B cell (primary cell): Measurements from ENCODE around the gene SPAG7. TPM values are rescaled to one million over a fixed set of nuclear protein-coding genes. Genes with fewer than 3 reads are reported as not detected.

Experiments
- ATAC-seq: fragments of 200-7000 bp; cut with Tn5 transposase; one replicate; pipeline ENCODE4 v1.10.0; 2021; ENCODE audit warnings: low read depth, mild to moderate bottlenecking, moderate number of reproducible peaks, moderate library complexity
- CTCF ChIA-PET: fragments of 350-600 bp; sonication (Branson Sonifier 250); formaldehyde crosslinking; loops from one replicate; lab custom pipeline; 2021; ENCODE audit warnings: antibody characterized with exemption, inconsistent platforms; lab: Charles Lee
- POLR2A ChIA-PET: fragments of 350-600 bp; sonication (Branson Sonifier 250); formaldehyde crosslinking; loops from one replicate; lab custom pipeline; 2021; ENCODE audit warnings: antibody characterized with exemption; lab: Charles Lee
- DNase-seq: peaks from one replicate; pipeline ENCODE4 v3.0.0; 2013
- H2AFZ ChIP-seq: 2 replicates; pipeline ENCODE4 v1.6.1; 2012; ENCODE audit warnings: mild to moderate bottlenecking, low read depth, low read length; ENCODE audit not compliant: insufficient read depth, poor library complexity, severe bottlenecking
- H3K27ac ChIP-seq, 2 donors: 1 replicate in 1 of 2; 2 replicates in 1 of 2; pipeline ENCODE4 v1.5.1; 2012 to 2013; ENCODE audit warnings: low read length in 2 of 2, mild to moderate bottlenecking in 2 of 2, moderate library complexity in 1 of 2
- H3K27me3 ChIP-seq, 4 experiments: fragments of 200-600 bp in 1 of 4; sonication (generic) in 1 of 4; replicated peaks in 1 of 4; 1 replicate in 2 of 4; 2 replicates in 2 of 4; pipeline versions ENCODE4 v1.6.1 to v1.7.0; 2013 to 2016; ENCODE audit warnings: low read length in 3 of 4, mild to moderate bottlenecking in 2 of 4, mixed read lengths in 1 of 4, moderate library complexity in 1 of 4; ENCODE audit not compliant: insufficient read depth in 4 of 4, control insufficient read depth in 3 of 4; ENCODE audit errors: control extremely low read depth in 1 of 4
- H3K36me3 ChIP-seq, 2 experiments: replicated peaks in 1 of 2; 1 replicate in 1 of 2; 2 replicates in 1 of 2; pipeline versions ENCODE4 v1.6.1 to v1.7.1; 2013; ENCODE audit warnings: low read length in 1 of 2; ENCODE audit not compliant: insufficient read depth in 2 of 2, control insufficient read depth in 1 of 2; ENCODE audit errors: control extremely low read depth in 1 of 2, extremely low read depth in 1 of 2
- H3K4me1 ChIP-seq, 2 donors: fragments of 200-600 bp in 1 of 2; sonication (generic) in 1 of 2; 1 replicate in 1 of 2; 2 replicates in 1 of 2; pipeline versions ENCODE4 v1.5.1 to v1.6.1; 2013 to 2017; ENCODE audit warnings: low read length in 2 of 2; ENCODE audit not compliant: control insufficient read depth in 2 of 2, insufficient read depth in 2 of 2
- H3K4me2 ChIP-seq: replicated peaks from 2 replicates; pipeline ENCODE3; 2012; ENCODE audit warnings: mild to moderate bottlenecking, low read depth, low read length; ENCODE audit not compliant: poor library complexity, severe bottlenecking
- H3K4me3 ChIP-seq, 5 experiments: fragments of 200-600 bp in 1 of 5; sonication (generic) in 1 of 5; 1 replicate in 3 of 5; 2 replicates in 2 of 5; pipeline versions ENCODE4 v1.5.1 to v1.7.0; 2011 to 2016; ENCODE audit warnings: low read length in 4 of 5, mild to moderate bottlenecking in 4 of 5, low read depth in 2 of 5, control low read depth in 1 of 5, moderate library complexity in 1 of 5; ENCODE audit not compliant: insufficient read depth in 1 of 5; ENCODE audit errors: control extremely low read depth in 1 of 5, extremely low read depth in 1 of 5
- H3K79me2 ChIP-seq: fragments of 200-600 bp; sonication (generic); one replicate; pipeline ENCODE4 v1.6.0; 2016; ENCODE audit warnings: low read length; ENCODE audit not compliant: control insufficient read depth, insufficient read depth
- H3K9ac ChIP-seq: fragments of 200-600 bp; sonication (generic); 2 replicates; pipeline ENCODE4 v1.6.1; 2017; ENCODE audit warnings: mild to moderate bottlenecking, low read length, moderate library complexity
- H3K9me3 ChIP-seq, 3 donors: one replicate each; pipeline versions ENCODE4 v1.6.1 to v1.7.1; 2013; ENCODE audit warnings: low read length in 2 of 3; ENCODE audit not compliant: control insufficient read depth in 2 of 3, insufficient read depth in 1 of 3; ENCODE audit errors: control extremely low read depth in 1 of 3
- H4K20me1 ChIP-seq: 2 replicates; pipeline ENCODE4 v1.6.0; 2012; ENCODE audit warnings: mild to moderate bottlenecking, low read length; ENCODE audit not compliant: insufficient read depth, control insufficient read depth, poor library complexity, severe bottlenecking
- H3K27ac Mint-ChIP-seq: one replicate; pipeline ENCODE4 v1.8.0; 2021; ENCODE audit warnings: mixed read lengths
- H3K27me3 Mint-ChIP-seq: one replicate; pipeline ENCODE4 v1.8.0; 2021; ENCODE audit warnings: mixed read lengths
- H3K4me1 Mint-ChIP-seq: one replicate; pipeline ENCODE4 v1.8.0; 2021; ENCODE audit warnings: mixed read lengths
- H3K4me3 Mint-ChIP-seq: one replicate; pipeline ENCODE4 v1.8.0; 2021; ENCODE audit warnings: mixed read lengths
- H3K9me3 Mint-ChIP-seq: one replicate; pipeline ENCODE4 v1.8.0; 2022; ENCODE audit warnings: mixed read lengths; ENCODE audit not compliant: insufficient read depth
- EZH2 ChIP-seq: IDR thresholded peaks from 2 replicates; pipeline ENCODE4 v1.6.1; 2012; ENCODE audit warnings: borderline replicate concordance, low read depth, mild to moderate bottlenecking, moderate library complexity, low read length; ENCODE audit not compliant: insufficient read depth, poor library complexity, severe bottlenecking
- WGBS: methylation state at CpG from one replicate; pipeline ENCODE4 v1.1.5; 2013; ENCODE audit warnings: missing lambda C conversion rate; ENCODE audit not compliant: insufficient coverage; 5-methylcytosine and 5-hydroxymethylcytosine counted together
- intact Hi-C: fragments of 100-400 bp; cut with micrococcal nuclease; formaldehyde crosslinking; loops from one replicate; pipeline ENCODE4 v1.10.0; 2022
- polyA plus RNA-seq: library from polyadenylated mRNA; depleted of rRNA; stranded (reverse); fragments of >200 nt; gene quantifications from 2 replicates; pipeline ENCODE4 v1.2.3, GENCODE V29; 2012
- total RNA-seq, 2 donors: library from RNA; stranded (reverse); fragments of 120-200 nt in 1 of 2; gene quantifications; 1 replicate in 1 of 2; 2 replicates in 1 of 2; pipeline versions ENCODE4 v1.2.3 to v1.2.4, GENCODE V29; 2013 to 2022
- TF ChIP-seq, protein P1 (sequence below): fragments of 200-600 bp; IDR thresholded peaks from one replicate; pipeline ENCODE4 v1.8.0; 2022; ENCODE audit warnings: antibody characterized with exemption, mild to moderate bottlenecking

SPAG7 gene
- total and polyA plus RNA-seq, 2 donors (not counting 1 experiment from before 2014, with no cell fraction given): 43.4 to 52.5 TPM

DNA sequence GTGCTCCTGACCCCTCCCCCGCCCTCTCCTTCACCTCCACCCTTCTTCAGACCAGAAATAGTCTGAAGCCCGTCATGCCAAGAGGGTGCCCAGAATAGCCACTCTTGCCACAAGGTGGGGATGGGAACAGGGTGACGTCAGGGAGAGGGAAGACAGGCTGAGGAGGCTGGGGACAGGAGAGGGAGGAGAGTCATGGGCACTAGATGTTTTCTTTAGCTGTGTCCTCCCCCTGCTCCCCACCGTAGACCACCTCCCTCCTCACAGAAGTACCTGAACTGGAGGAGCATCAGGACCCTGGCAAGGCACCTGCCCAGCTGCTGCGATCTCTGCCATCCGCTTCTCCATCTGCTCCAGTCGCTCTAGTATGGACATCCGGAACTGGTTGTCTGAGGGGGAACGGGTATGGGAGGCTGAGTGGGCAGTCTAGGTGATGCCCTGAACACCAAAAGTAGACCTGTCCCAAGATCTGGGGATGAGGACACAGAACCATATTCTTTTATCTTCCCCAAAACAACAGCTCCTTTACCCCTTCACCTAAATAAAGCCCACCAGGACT is 6.6 kb upstream of the SPAG7 start:
- no peaks in the 10 kb centered on the region for H3K27me3 ChIP-seq
- POLR2A ChIA-PET: no interaction called here
- DNase-seq (no peak), ATAC-seq (no peak)
- no peak overlapping the region for H2AFZ ChIP-seq
- peaks cover 7% of the 10 kb centered on the region for H3K79me2 ChIP-seq
- peaks cover 12 to 14% of the 10 kb centered on the region in 2 donors for H3K4me1 ChIP-seq
- Mint-ChIP-seq H3K27ac (no peak overlapping the region), H3K9me3 (no peaks in the 10 kb centered on the region), H3K4me1 (peaks cover 16% of the 10 kb centered on the region), H3K27me3 (no peaks in the 10 kb centered on the region), H3K4me3 (no peak overlapping the region)
- no peak overlapping the region for H3K4me3 ChIP-seq
- no peak for TF ChIP-seq EZH2
- TF ChIP-seq, protein P1, sequence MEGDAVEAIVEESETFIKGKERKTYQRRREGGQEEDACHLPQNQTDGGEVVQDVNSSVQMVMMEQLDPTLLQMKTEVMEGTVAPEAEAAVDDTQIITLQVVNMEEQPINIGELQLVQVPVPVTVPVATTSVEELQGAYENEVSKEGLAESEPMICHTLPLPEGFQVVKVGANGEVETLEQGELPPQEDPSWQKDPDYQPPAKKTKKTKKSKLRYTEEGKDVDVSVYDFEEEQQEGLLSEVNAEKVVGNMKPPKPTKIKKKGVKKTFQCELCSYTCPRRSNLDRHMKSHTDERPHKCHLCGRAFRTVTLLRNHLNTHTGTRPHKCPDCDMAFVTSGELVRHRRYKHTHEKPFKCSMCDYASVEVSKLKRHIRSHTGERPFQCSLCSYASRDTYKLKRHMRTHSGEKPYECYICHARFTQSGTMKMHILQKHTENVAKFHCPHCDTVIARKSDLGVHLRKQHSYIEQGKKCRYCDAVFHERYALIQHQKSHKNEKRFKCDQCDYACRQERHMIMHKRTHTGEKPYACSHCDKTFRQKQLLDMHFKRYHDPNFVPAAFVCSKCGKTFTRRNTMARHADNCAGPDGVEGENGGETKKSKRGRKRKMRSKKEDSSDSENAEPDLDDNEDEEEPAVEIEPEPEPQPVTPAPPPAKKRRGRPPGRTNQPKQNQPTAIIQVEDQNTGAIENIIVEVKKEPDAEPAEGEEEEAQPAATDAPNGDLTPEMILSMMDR: no peak
- peaks cover 0 to 60% of the 10 kb centered on the region in 2 experiments for H3K36me3 ChIP-seq
- WGBS: 98% methylated on average over 5 of the region's 9 CpGs
- intact Hi-C loops: no loop called here
- H3K9ac ChIP-seq: no peak overlapping the region
- no peaks in the 10 kb centered on the region for H3K9me3 ChIP-seq
- H4K20me1 ChIP-seq: no peaks in the 10 kb centered on the region
- CTCF ChIA-PET: interaction anchor here (0.6 to 1.9 kb wide), 3 partner anchors 65 to 89 kb away, joined by 3 to 5 read pairs (median 4); partner anchors contain the start of gene CHRNE
- H3K27ac ChIP-seq: no peak overlapping the region
- H3K4me2 ChIP-seq: no peak overlapping the region

DNA sequence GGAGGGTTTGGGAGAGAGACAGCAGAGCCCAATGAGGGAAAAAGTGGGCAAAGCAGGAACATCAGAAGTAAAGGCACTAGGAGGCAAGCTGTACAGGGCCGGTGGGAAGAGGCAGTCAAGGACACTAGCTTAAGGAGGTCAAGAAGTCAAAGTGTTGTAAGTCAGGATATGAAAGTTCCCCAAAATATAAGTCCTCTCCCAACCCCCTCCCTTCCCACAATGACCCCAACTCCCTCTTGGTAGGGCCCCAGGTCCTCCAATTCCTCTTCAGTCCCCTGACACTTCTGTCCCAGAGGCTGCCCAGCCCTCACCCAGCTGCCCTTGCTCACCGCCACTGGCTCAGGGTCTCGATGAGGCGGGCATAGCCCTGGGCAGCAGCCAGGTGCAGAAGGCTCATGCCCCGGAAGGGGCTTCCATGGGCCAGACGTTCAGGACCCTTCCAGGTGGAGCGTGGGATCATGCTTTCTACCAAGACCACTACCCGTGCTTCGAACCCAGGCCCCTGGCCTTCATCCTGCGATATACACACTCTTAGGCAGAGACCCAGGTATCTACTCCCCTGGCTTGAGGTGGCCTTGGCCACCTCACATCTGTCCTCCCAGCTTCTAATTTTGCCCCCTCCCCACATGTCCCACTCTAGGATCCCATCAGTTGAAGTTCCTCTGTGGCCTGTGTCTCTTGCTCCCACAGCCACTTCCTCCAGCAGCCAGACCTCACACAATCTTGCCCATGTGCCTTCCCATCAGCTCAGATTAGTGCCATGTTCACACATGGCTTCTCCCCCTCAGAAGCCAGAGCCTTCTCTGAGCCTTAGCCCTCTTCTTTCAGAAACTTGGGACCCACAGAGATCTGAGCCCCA is 5.9 kb upstream of the SPAG7 start:
- H3K4me3 ChIP-seq: no peak overlapping the region
- no peaks in the 10 kb centered on the region for H3K9me3 ChIP-seq
- Mint-ChIP-seq H3K4me3 (no peak overlapping the region), H3K4me1 (peaks cover 10% of the 10 kb centered on the region), H3K27ac (no peak overlapping the region), H3K9me3 (no peaks in the 10 kb centered on the region), H3K27me3 (no peaks in the 10 kb centered on the region)
- no peak overlapping the region for H3K9ac ChIP-seq
- ATAC-seq (no peak), DNase-seq (no peak)
- no peaks in the 10 kb centered on the region for H3K27me3 ChIP-seq
- H3K4me1 ChIP-seq: peaks cover 10 to 13% of the 10 kb centered on the region in 2 donors
- ChIA-PET CTCF (interaction anchor here (1.4 kb wide), 2 partner anchors 70 to 88 kb away, joined by 4 read pairs; partner anchors contain the start of gene CHRNE), POLR2A (interaction anchor here (0.5 kb wide), 1 partner anchor 43 kb away, joined by 8 read pairs; no protein-coding TSS in a partner anchor)
- whole genome bisulfite sequencing: 98% methylated on average over 9 of the region's 10 CpGs
- H3K36me3 ChIP-seq: peaks cover 0 to 60% of the 10 kb centered on the region in 2 experiments
- no peak overlapping the region for H2AFZ ChIP-seq
- intact Hi-C loops: no loop called here
- H3K27ac ChIP-seq: no peak overlapping the region
- H3K4me2 ChIP-seq: no peak overlapping the region
- no peaks in the 10 kb centered on the region for H4K20me1 ChIP-seq
- TF ChIP-seq, protein P1: no peak
- TF ChIP-seq EZH2: no peak
- H3K79me2 ChIP-seq: peaks cover 13% of the 10 kb centered on the region
